ENCODE data around the gene KCTD18. TPM values are rescaled to one million over a fixed set of nuclear protein-coding genes. Genes with fewer than 3 reads are reported as not detected.

KCTD18 gene
- total and polyA plus RNA-seq, 10 of the 15 experiments (the other 5 are each of a cell fraction or from before 2014, with no cell fraction given) = 1.4 to 16.9 (median 12.5) TPM

DNA sequence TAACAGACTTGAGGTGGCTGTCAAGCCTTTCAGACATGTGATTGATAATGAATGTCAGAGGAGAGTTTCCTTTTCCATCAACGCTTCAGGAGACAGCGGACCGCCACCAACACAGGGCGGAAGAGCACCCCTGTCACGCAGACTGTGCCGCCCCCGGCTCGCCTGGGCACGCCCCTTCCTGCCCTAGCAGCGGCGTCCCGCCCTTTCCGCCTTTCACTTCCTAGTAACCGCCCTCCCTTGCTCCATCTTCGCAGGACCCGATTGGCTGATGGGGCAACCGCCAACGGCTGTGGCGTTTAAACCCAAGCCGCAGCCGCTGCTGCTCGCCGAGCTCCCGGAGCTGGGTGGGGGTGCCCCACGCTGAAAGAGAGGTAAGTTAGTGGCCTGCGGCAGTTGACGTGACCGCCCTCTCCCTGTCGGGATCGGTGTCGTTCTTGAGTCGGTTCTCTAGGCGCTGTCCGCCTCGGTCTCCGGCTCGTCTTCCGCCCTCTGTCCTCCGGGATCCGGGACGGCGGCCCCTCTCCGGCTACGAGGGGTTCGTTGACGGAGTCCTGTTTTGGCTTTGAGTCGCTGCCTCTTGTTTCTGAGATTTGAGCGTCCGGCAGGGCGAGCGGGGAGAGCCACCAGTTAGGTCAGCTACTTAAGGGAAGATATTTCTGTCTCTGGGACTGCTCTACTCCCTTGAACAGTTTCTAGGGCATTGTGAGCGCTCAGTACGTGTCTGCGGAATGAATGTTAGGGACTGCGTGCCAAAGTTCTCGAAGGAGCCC, 16.2 kb upstream of the KCTD18 start, which contains the start of gene SGO2 (continued):
- TF ChIP-seq, protein P1, sequence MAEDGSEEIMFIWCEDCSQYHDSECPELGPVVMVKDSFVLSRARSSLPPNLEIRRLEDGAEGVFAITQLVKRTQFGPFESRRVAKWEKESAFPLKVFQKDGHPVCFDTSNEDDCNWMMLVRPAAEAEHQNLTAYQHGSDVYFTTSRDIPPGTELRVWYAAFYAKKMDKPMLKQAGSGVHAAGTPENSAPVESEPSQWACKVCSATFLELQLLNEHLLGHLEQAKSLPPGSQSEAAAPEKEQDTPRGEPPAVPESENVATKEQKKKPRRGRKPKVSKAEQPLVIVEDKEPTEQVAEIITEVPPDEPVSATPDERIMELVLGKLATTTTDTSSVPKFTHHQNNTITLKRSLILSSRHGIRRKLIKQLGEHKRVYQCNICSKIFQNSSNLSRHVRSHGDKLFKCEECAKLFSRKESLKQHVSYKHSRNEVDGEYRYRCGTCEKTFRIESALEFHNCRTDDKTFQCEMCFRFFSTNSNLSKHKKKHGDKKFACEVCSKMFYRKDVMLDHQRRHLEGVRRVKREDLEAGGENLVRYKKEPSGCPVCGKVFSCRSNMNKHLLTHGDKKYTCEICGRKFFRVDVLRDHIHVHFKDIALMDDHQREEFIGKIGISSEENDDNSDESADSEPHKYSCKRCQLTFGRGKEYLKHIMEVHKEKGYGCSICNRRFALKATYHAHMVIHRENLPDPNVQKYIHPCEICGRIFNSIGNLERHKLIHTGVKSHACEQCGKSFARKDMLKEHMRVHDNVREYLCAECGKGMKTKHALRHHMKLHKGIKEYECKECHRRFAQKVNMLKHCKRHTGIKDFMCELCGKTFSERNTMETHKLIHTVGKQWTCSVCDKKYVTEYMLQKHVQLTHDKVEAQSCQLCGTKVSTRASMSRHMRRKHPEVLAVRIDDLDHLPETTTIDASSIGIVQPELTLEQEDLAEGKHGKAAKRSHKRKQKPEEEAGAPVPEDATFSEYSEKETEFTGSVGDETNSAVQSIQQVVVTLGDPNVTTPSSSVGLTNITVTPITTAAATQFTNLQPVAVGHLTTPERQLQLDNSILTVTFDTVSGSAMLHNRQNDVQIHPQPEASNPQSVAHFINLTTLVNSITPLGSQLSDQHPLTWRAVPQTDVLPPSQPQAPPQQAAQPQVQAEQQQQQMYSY (CRISPR knock-in tag; IDR thresholded peaks at IDR 0.05) = no peak
- TF ChIP-seq SIX5 (IDR thresholded peaks at IDR 0.05; ENCODE audit: low read depth, low read length, severe bottlenecking) (no peak), SMAD1 (IDR thresholded peaks at IDR 0.05; ENCODE audit: low read depth, partially characterized antibody) (peak; percentile 22), IKZF1 (conservative IDR thresholded peaks at IDR 0.05) (peak; percentile 61), MLLT1 (IDR thresholded peaks at IDR 0.05) (0 out of 2 replicates have a peak, but pooled peaks have one; percentile 73), SIN3A (IDR thresholded peaks at IDR 0.05; ENCODE audit: low read depth, low read length) (peak; percentile 99), HDAC6 (IDR thresholded peaks at IDR 0.05; ENCODE audit: unreplicated experiment) (no peak), POLR2A (IDR thresholded peaks at IDR 0.05; ENCODE audit: low read depth, low read length) (peak; percentile 86), BRCA1 (IDR thresholded peaks at IDR 0.05; ENCODE audit: low read depth, low read length) (no peak), CREB1 (IDR thresholded peaks at IDR 0.05; ENCODE audit: low read depth) (peak; percentile 71; the same call in 1 of the 2 replicates), ATF3 (IDR thresholded peaks at IDR 0.05; ENCODE audit: borderline replicate concordance, extremely low read depth, low read depth, low read length) (no peak), GABPA (IDR thresholded peaks at IDR 0.05; ENCODE audit: low read depth) (peak; percentile 91), RAD21 (IDR thresholded peaks at IDR 0.05; ENCODE audit: insufficient read depth, low read depth, low read length) (no peak), BCLAF1 (IDR thresholded peaks at IDR 0.05) (no peak), KAT2A (conservative IDR thresholded peaks at IDR 0.05; ENCODE audit: control insufficient read depth, low read depth, low read length) (no peak), KLF5 (IDR thresholded peaks at IDR 0.05; ENCODE audit: partially characterized antibody) (no peak)
- TF ChIP-seq, protein P2, sequence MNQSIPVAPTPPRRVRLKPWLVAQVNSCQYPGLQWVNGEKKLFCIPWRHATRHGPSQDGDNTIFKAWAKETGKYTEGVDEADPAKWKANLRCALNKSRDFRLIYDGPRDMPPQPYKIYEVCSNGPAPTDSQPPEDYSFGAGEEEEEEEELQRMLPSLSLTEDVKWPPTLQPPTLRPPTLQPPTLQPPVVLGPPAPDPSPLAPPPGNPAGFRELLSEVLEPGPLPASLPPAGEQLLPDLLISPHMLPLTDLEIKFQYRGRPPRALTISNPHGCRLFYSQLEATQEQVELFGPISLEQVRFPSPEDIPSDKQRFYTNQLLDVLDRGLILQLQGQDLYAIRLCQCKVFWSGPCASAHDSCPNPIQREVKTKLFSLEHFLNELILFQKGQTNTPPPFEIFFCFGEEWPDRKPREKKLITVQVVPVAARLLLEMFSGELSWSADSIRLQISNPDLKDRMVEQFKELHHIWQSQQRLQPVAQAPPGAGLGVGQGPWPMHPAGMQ (IDR thresholded peaks at IDR 0.05; ENCODE audit: borderline replicate concordance) = no peak
- TF ChIP-seq, protein P3, sequence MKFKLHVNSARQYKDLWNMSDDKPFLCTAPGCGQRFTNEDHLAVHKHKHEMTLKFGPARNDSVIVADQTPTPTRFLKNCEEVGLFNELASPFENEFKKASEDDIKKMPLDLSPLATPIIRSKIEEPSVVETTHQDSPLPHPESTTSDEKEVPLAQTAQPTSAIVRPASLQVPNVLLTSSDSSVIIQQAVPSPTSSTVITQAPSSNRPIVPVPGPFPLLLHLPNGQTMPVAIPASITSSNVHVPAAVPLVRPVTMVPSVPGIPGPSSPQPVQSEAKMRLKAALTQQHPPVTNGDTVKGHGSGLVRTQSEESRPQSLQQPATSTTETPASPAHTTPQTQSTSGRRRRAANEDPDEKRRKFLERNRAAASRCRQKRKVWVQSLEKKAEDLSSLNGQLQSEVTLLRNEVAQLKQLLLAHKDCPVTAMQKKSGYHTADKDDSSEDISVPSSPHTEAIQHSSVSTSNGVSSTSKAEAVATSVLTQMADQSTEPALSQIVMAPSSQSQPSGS (IDR thresholded peaks at IDR 0.05; ENCODE audit: low read length) = no peak
